NCI-H2171 (cell line): ENCODE measurements around the gene STK40.
A peak's percentile ranks its signal among the peaks of the same experiment; 100 is the strongest.

Experiments
- DNase-seq: peaks from one replicate; lab custom pipeline; 2025; lab: John Stamatoyannopoulos, UW

Gene STK40

GRCh38 chr1:36398370-36398977 is 12.8 kb upstream of the STK40 start:
- DNase-seq: no peak

- peak; percentile 92 for DNase-seq
These were observed 11.9 kb upstream of the STK40 start, which contains the start of gene LSM10 for GRCh38 chr1:36397378-36398230. LSM10 (minus strand) TSS chr1:36397908; CDS start chr1:36394129, 3,779 bp downstream.

GRCh38 chr1:36397083-36397377 is 11.3 kb upstream of the STK40 start:
- DNase-seq: no peak

GRCh38 chr1:36396359-36396758 is 10.6 kb upstream of the STK40 start:
- no peak for DNase-seq

GRCh38 chr1:36393686-36394085 is 8.0 kb upstream of the STK40 start:
- no peak for DNase-seq

GRCh38 chr1:36392836-36393235 is 7.1 kb upstream of the STK40 start:
- DNase-seq: no peak

GRCh38 chr1:36391271-36391670 is 5.5 kb upstream of the STK40 start:
- no peak for DNase-seq

- DNase-seq: no peak
These were observed 4.7 kb upstream of the STK40 start for GRCh38 chr1:36390411-36390810.

- no peak for DNase-seq
These were observed 4.3 kb upstream of the STK40 start for GRCh38 chr1:36389999-36390398.

- no peak for DNase-seq
These were observed 3.5 kb upstream of the STK40 start for GRCh38 chr1:36389261-36389660.

- no peak for DNase-seq
These were observed 1.6 kb upstream of the STK40 start for GRCh38 chr1:36387141-36387949.

GRCh38 chr1:36386265-36387140 is 779 bp upstream of the STK40 start:
- peak; percentile 85 for DNase-seq

- peak; percentile 59 for DNase-seq
These were observed 948 bp downstream of the STK40 start for GRCh38 chr1:36384542-36385409.

- no peak for DNase-seq
These were observed 2.5 kb downstream of the STK40 start for GRCh38 chr1:36383240-36383639.

- DNase-seq: no peak
These were observed 3.1 kb downstream of the STK40 start for GRCh38 chr1:36382669-36383068.

- DNase-seq: no peak
These were observed 3.5 kb downstream of the STK40 start for GRCh38 chr1:36382231-36382630.

GRCh38 chr1:36381405-36381804 is 4.3 kb downstream of the STK40 start:
- no peak for DNase-seq

GRCh38 chr1:36380782-36381181 is 4.9 kb downstream of the STK40 start:
- DNase-seq: no peak

- DNase-seq: no peak
These were observed 5.5 kb downstream of the STK40 start for GRCh38 chr1:36380143-36380619.

GRCh38 chr1:36377791-36378492 is 7.8 kb downstream of the STK40 start:
- DNase-seq: no peak
